Caco-2 (cell line): ENCODE data around the gene IMPG2. TPM values are rescaled to one million over a fixed set of nuclear protein-coding genes. Genes with fewer than 3 reads are reported as not detected.

Source experiments
- BruUV-seq: library from RNA; stranded (reverse); fragments of 400-500 nt; replicated peaks from 2 replicates; lab custom pipeline; 2021; lab: Mats Ljungman, UMichigan
- CTCF ChIA-PET: fragments of 300-600 bp; sonication (Branson Sonifier 250); formaldehyde crosslinking; loops from one replicate; lab custom pipeline; 2022; ENCODE audit warnings: antibody characterized with exemption; lab: Charles Lee
- POLR2A ChIA-PET: fragments of 300-600 bp; sonication (Branson Sonifier 250); formaldehyde crosslinking; loops from one replicate; lab custom pipeline; 2022; ENCODE audit warnings: antibody characterized with exemption; lab: Charles Lee
- DNase-seq, 2 experiments: peaks; one replicate each; pipeline versions ENCODE4 v3.0.0 to v3.0.0-alpha.2; 2020 to 2022
- H3K27me3 ChIP-seq: replicated peaks from 2 replicates; pipeline ENCODE4 v1.6.0; 2011; ENCODE audit warnings: low read length; ENCODE audit not compliant: control insufficient read depth, insufficient read depth
- H3K36me3 ChIP-seq: 2 replicates; pipeline ENCODE4 v1.5.1; 2011; ENCODE audit warnings: low read length; ENCODE audit not compliant: control insufficient read depth, insufficient read depth
- H3K4me1 ChIP-seq: fragments of 250-450 bp; sonication (Bioruptor Pico); 2 replicates; pipeline ENCODE4 v1.5.1; 2020; ENCODE audit warnings: mild to moderate bottlenecking
- H3K4me3 ChIP-seq: 2 replicates; pipeline ENCODE4 v1.5.1; 2011; ENCODE audit warnings: low read depth, mild to moderate bottlenecking, control low read depth, low read length
- H3K9me3 ChIP-seq: fragments of 250-450 bp; sonication (Bioruptor Pico); 2 replicates; pipeline ENCODE4 v1.5.1; 2020; ENCODE audit warnings: mild to moderate bottlenecking, moderate library complexity
- H3K27ac Mint-ChIP-seq: one replicate; pipeline ENCODE4 v1.8.0; 2022; ENCODE audit warnings: mixed read lengths; ENCODE audit not compliant: unreplicated experiment
- H3K27me3 Mint-ChIP-seq: one replicate; pipeline ENCODE4 v1.8.0; 2022; ENCODE audit warnings: mixed read lengths; ENCODE audit not compliant: insufficient read depth, unreplicated experiment
- H3K36me3 Mint-ChIP-seq: one replicate; pipeline ENCODE4 v1.8.0; 2022; ENCODE audit warnings: mild to moderate bottlenecking, mixed read lengths; ENCODE audit not compliant: insufficient read depth, unreplicated experiment
- H3K4me1 Mint-ChIP-seq: one replicate; pipeline ENCODE4 v1.8.0; 2022; ENCODE audit warnings: low read depth, mixed read lengths; ENCODE audit not compliant: unreplicated experiment
- H3K4me3 Mint-ChIP-seq: one replicate; pipeline ENCODE4 v1.8.0; 2022; ENCODE audit warnings: mild to moderate bottlenecking, moderate library complexity, mixed read lengths; ENCODE audit not compliant: unreplicated experiment
- H3K9me3 Mint-ChIP-seq: one replicate; pipeline ENCODE4 v1.8.0; 2022; ENCODE audit warnings: mixed read lengths; ENCODE audit not compliant: unreplicated experiment
- intact Hi-C: fragments of 100-400 bp; cut with micrococcal nuclease; formaldehyde crosslinking; loops from one replicate; pipeline ENCODE4 v1.10.0; 2022; ENCODE audit not compliant: unreplicated experiment
- total RNA-seq: library from RNA; stranded (reverse); gene quantifications from 2 replicates; pipeline ENCODE4 v1.2.3, GENCODE V29; 2022
- TF ChIP-seq, protein P1 (sequence below), 2 experiments: fragments of 200-600 bp in 1 of 2; IDR thresholded peaks; 1 replicate in 1 of 2; 2 replicates in 1 of 2; pipeline versions ENCODE4 v1.5.1 to v1.8.0; 2011 to 2022; ENCODE audit warnings: antibody characterized with exemption in 1 of 2, control low read depth in 1 of 2, inconsistent platforms in 1 of 2, low read depth in 1 of 2, low read length in 1 of 2, mild to moderate bottlenecking in 1 of 2, moderate library complexity in 1 of 2; ENCODE audit not compliant: insufficient read depth in 1 of 2, severe bottlenecking in 1 of 2, unreplicated experiment in 1 of 2

Gene IMPG2
- total RNA-seq, 1 experiment from 2014 or later: not detected

DNA sequence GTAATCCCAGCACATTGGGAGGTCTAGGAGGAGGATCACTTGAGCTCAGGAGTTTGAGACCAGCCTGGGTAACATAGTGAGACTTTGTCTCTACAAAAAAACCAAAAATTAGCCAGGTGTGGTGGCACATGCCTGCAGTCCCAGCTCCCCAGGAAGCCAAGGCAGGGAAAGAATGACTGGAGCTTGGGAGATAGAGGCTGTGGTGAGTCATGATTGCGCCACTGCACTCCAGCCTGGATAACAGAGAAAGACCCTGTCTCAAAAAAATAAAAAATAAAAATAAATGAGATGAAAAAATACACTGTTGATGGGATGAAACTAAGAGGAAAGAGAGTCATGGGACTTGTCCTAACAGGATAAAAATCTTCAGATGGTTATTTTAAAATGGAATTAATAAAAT lies 137.6 kb downstream of the IMPG2 start:
- DNase-seq: no peak
- POLR2A ChIA-PET: no interaction called here
- no peaks in the 10 kb centered on the region for H3K4me1 ChIP-seq
- H3K4me1 Mint-ChIP-seq: no peaks in the 10 kb centered on the region
- TF ChIP-seq, protein P1, sequence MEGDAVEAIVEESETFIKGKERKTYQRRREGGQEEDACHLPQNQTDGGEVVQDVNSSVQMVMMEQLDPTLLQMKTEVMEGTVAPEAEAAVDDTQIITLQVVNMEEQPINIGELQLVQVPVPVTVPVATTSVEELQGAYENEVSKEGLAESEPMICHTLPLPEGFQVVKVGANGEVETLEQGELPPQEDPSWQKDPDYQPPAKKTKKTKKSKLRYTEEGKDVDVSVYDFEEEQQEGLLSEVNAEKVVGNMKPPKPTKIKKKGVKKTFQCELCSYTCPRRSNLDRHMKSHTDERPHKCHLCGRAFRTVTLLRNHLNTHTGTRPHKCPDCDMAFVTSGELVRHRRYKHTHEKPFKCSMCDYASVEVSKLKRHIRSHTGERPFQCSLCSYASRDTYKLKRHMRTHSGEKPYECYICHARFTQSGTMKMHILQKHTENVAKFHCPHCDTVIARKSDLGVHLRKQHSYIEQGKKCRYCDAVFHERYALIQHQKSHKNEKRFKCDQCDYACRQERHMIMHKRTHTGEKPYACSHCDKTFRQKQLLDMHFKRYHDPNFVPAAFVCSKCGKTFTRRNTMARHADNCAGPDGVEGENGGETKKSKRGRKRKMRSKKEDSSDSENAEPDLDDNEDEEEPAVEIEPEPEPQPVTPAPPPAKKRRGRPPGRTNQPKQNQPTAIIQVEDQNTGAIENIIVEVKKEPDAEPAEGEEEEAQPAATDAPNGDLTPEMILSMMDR (IDR thresholded peaks at IDR 0.05; ENCODE audit: insufficient read depth in 1 of 2, low read depth in 1 of 2, low read length in 1 of 2, severe bottlenecking in 1 of 2, unreplicated experiment in 1 of 2): no peak
- H3K9me3 ChIP-seq: no peaks in the 10 kb centered on the region
- no peak overlapping the region for H3K4me3 ChIP-seq
- H3K36me3 Mint-ChIP-seq: no peaks in the 10 kb centered on the region
- no peaks in the 10 kb centered on the region for H3K36me3 ChIP-seq
- intact Hi-C loops: no loop called here
- no peak overlapping the region for H3K27ac Mint-ChIP-seq
- no TSS peak for BruUV-seq
- H3K27me3 Mint-ChIP-seq: no peaks in the 10 kb centered on the region
- H3K27me3 ChIP-seq: no peaks in the 10 kb centered on the region
- no peak overlapping the region for H3K4me3 Mint-ChIP-seq
- no peaks in the 10 kb centered on the region for H3K9me3 Mint-ChIP-seq
- CTCF ChIA-PET: no interaction called here

- Mint-ChIP-seq H3K27ac (no peak overlapping the region), H3K4me3 (no peak overlapping the region), H3K4me1 (no peaks in the 10 kb centered on the region), H3K36me3 (no peaks in the 10 kb centered on the region), H3K9me3 (no peaks in the 10 kb centered on the region), H3K27me3 (no peaks in the 10 kb centered on the region)
- ChIA-PET CTCF (no interaction called here), POLR2A (no interaction called here)
- TF ChIP-seq, protein P1 (IDR thresholded peaks at IDR 0.05; ENCODE audit: insufficient read depth in 1 of 2, low read depth in 1 of 2, low read length in 1 of 2, severe bottlenecking in 1 of 2, unreplicated experiment in 1 of 2): no peak
- no peak overlapping the region for H3K4me3 ChIP-seq
- no peaks in the 10 kb centered on the region for H3K36me3 ChIP-seq
- no peaks in the 10 kb centered on the region for H3K27me3 ChIP-seq
- no TSS peak for BruUV-seq
- intact Hi-C loops: no loop called here
- no peaks in the 10 kb centered on the region for H3K9me3 ChIP-seq
- no peak for DNase-seq
- H3K4me1 ChIP-seq: no peaks in the 10 kb centered on the region
These were observed 138.6 kb downstream of the IMPG2 start for GRCh38 chr3:101181801-101182200.

- Mint-ChIP-seq H3K9me3 (no peaks in the 10 kb centered on the region), H3K4me1 (no peaks in the 10 kb centered on the region), H3K27me3 (no peaks in the 10 kb centered on the region), H3K27ac (no peak overlapping the region), H3K4me3 (no peak overlapping the region), H3K36me3 (no peaks in the 10 kb centered on the region)
- no TSS peak for BruUV-seq
- H3K4me1 ChIP-seq: no peaks in the 10 kb centered on the region
- intact Hi-C loops: no loop called here
- H3K9me3 ChIP-seq: no peaks in the 10 kb centered on the region
- H3K27me3 ChIP-seq: no peaks in the 10 kb centered on the region
- H3K36me3 ChIP-seq: no peaks in the 10 kb centered on the region
- CTCF ChIA-PET: no interaction called here
- POLR2A ChIA-PET: no interaction called here
- no peak overlapping the region for H3K4me3 ChIP-seq
- TF ChIP-seq, protein P1 (IDR thresholded peaks at IDR 0.05; ENCODE audit: insufficient read depth in 1 of 2, low read depth in 1 of 2, low read length in 1 of 2, severe bottlenecking in 1 of 2, unreplicated experiment in 1 of 2): no peak
- no peak for DNase-seq
These were observed 140.7 kb downstream of the IMPG2 start for GRCh38 chr3:101179637-101180036.
